H9 (cell line): ENCODE data around the gene CREB3L4. TPM values are rescaled to one million over a fixed set of nuclear protein-coding genes. Genes with fewer than 3 reads are reported as not detected.
"Not testable (repeated sequence)": the region's sequence is repeated elsewhere in the genome, so short reads cannot be mapped to it uniquely, and the experiment has no call there.

Source experiments
- DNase-seq: peaks from one replicate; pipeline ENCODE4 v3.0.0-alpha.2; 2017
- H2AFZ ChIP-seq: one replicate; pipeline ENCODE4 v1.6.1; 2013; ENCODE audit warnings: mild to moderate bottlenecking, low read length, control low read depth, moderate library complexity
- H2AK5ac ChIP-seq: 2 replicates; pipeline ENCODE4 v1.6.1; 2013; ENCODE audit warnings: low read length, control low read depth, mixed read lengths; ENCODE audit not compliant: insufficient read length
- H2BK120ac ChIP-seq: one replicate; pipeline ENCODE4 v1.6.1; 2013; ENCODE audit warnings: low read depth, mild to moderate bottlenecking, low read length, control low read depth, inconsistent platforms; ENCODE audit not compliant: poor library complexity, severe bottlenecking
- H2BK12ac ChIP-seq: 2 replicates; pipeline ENCODE4 v1.6.1; 2013; ENCODE audit warnings: low read length, control low read depth, mixed read lengths, low read depth; ENCODE audit not compliant: insufficient read length
- H2BK15ac ChIP-seq: 2 replicates; pipeline ENCODE4 v1.6.1; 2013; ENCODE audit warnings: low read depth, low read length, control low read depth
- H2BK20ac ChIP-seq: one replicate; pipeline ENCODE4 v1.6.1; 2013; ENCODE audit warnings: low read depth, mild to moderate bottlenecking, low read length, control low read depth, inconsistent platforms; ENCODE audit not compliant: poor library complexity, severe bottlenecking
- H2BK5ac ChIP-seq: 2 replicates; pipeline ENCODE4 v1.6.1; 2013; ENCODE audit warnings: low read length, control low read depth, mixed read lengths; ENCODE audit not compliant: insufficient read length
- H3K14ac ChIP-seq: 2 replicates; pipeline ENCODE4 v1.6.1; 2013; ENCODE audit warnings: low read length, control low read depth; ENCODE audit not compliant: insufficient read depth
- H3K18ac ChIP-seq: 2 replicates; pipeline ENCODE4 v1.6.1; 2013; ENCODE audit warnings: low read depth, mild to moderate bottlenecking, mixed read lengths, low read length, control low read depth; ENCODE audit not compliant: insufficient read length
- H3K23ac ChIP-seq: 2 replicates; pipeline ENCODE4 v1.6.1; 2013; ENCODE audit warnings: low read length, control low read depth, mixed read lengths, low read depth; ENCODE audit not compliant: insufficient read length
- H3K23me2 ChIP-seq: 2 replicates; pipeline ENCODE4 v1.6.1; 2013; ENCODE audit warnings: low read depth, mild to moderate bottlenecking, mixed read lengths, low read length, control low read depth; ENCODE audit not compliant: insufficient read length, poor library complexity, severe bottlenecking
- H3K27ac ChIP-seq: 2 replicates; pipeline ENCODE4 v1.5.1; 2013; ENCODE audit warnings: low read length, control low read depth, mixed read lengths, low read depth; ENCODE audit not compliant: insufficient read length
- H3K27me3 ChIP-seq: 2 replicates; pipeline ENCODE4 v1.6.1; 2013; ENCODE audit warnings: low read length, control low read depth, inconsistent platforms; ENCODE audit not compliant: insufficient read depth
- H3K4ac ChIP-seq: 2 replicates; pipeline ENCODE4 v1.6.1; 2013; ENCODE audit warnings: low read depth, mild to moderate bottlenecking, control low read depth, inconsistent platforms, low read length, moderate library complexity
- H3K4me1 ChIP-seq: 2 replicates; pipeline ENCODE4 v1.6.1; 2013; ENCODE audit warnings: low read length, control low read depth, inconsistent platforms; ENCODE audit not compliant: insufficient read depth
- H3K4me2 ChIP-seq: 2 replicates; pipeline ENCODE4 v1.6.1; 2013; ENCODE audit warnings: low read length, control low read depth, mixed read lengths; ENCODE audit not compliant: insufficient read length, insufficient read depth
- H3K56ac ChIP-seq: 2 replicates; pipeline ENCODE4 v1.6.1; 2013; ENCODE audit warnings: low read depth, mild to moderate bottlenecking, mixed read lengths, low read length, control low read depth; ENCODE audit not compliant: insufficient read length
- H3K79me1 ChIP-seq: 2 replicates; pipeline ENCODE4 v1.6.1; 2013; ENCODE audit warnings: low read depth, mild to moderate bottlenecking, moderate library complexity, low read length, control low read depth, inconsistent platforms; ENCODE audit not compliant: insufficient read depth, poor library complexity, severe bottlenecking
- H3K79me2 ChIP-seq: 2 replicates; pipeline ENCODE4 v1.6.1; 2013; ENCODE audit warnings: low read length, control low read depth, inconsistent platforms; ENCODE audit not compliant: insufficient read depth
- H3K9ac ChIP-seq: 2 replicates; pipeline ENCODE4 v1.6.1; 2013; ENCODE audit warnings: low read length, control low read depth, mixed read lengths; ENCODE audit not compliant: insufficient read length; ENCODE audit errors: extremely low read depth
- H3K9me3 ChIP-seq: one replicate; pipeline ENCODE4 v1.6.1; 2013; ENCODE audit warnings: low read depth, low read length, inconsistent platforms; ENCODE audit not compliant: control insufficient read depth
- H3T11ph ChIP-seq: one replicate; pipeline ENCODE4 v1.6.1; 2013; ENCODE audit warnings: mild to moderate bottlenecking, low read length, control low read depth, inconsistent platforms
- H4K20me1 ChIP-seq: one replicate; pipeline ENCODE4 v1.6.1; 2013; ENCODE audit not compliant: control insufficient read depth, insufficient read length, insufficient read depth
- H4K5ac ChIP-seq: 2 replicates; pipeline ENCODE4 v1.6.1; 2013; ENCODE audit warnings: low read depth, mild to moderate bottlenecking, mixed read lengths, low read length, control low read depth; ENCODE audit not compliant: insufficient read length
- H4K8ac ChIP-seq: replicated peaks from 2 replicates; pipeline ENCODE4 v1.6.1; 2013; ENCODE audit warnings: low read length, control low read depth, mixed read lengths, low read depth; ENCODE audit not compliant: insufficient read length
- H4K91ac ChIP-seq: 2 replicates; pipeline ENCODE4 v1.6.1; 2013; ENCODE audit warnings: low read depth, mild to moderate bottlenecking, moderate library complexity, mixed read lengths, low read length, control low read depth; ENCODE audit not compliant: insufficient read length
- H3K27ac Mint-ChIP-seq, 3 experiments: 2 replicates in 2 of 3; 3 replicates in 1 of 3; pipeline ENCODE4 v1.8.0; 2020 to 2021; ENCODE audit warnings: mixed read lengths in 3 of 3, mild to moderate bottlenecking in 1 of 3, moderate library complexity in 1 of 3
- H3K27me3 Mint-ChIP-seq: 2 replicates; pipeline ENCODE4 v1.8.0; 2021; ENCODE audit warnings: low read depth, mild to moderate bottlenecking, moderate library complexity, mixed read lengths
- H3K36me3 Mint-ChIP-seq, 3 experiments: 2 replicates in 2 of 3; 3 replicates in 1 of 3; pipeline ENCODE4 v1.8.0; 2020 to 2021; ENCODE audit warnings: low read depth in 3 of 3, mixed read lengths in 3 of 3; ENCODE audit not compliant: insufficient read depth in 1 of 3
- H3K4me1 Mint-ChIP-seq, 2 experiments: 2 replicates each; pipeline ENCODE4 v1.8.0; 2020; ENCODE audit warnings: mixed read lengths in 2 of 2
- H3K4me3 Mint-ChIP-seq, 2 experiments: 2 replicates in 1 of 2; 3 replicates in 1 of 2; pipeline ENCODE4 v1.8.0; 2020 to 2021; ENCODE audit warnings: mild to moderate bottlenecking in 2 of 2, mixed read lengths in 2 of 2, moderate library complexity in 1 of 2
- H3K9me3 Mint-ChIP-seq, 2 experiments: 2 replicates in 1 of 2; 3 replicates in 1 of 2; pipeline ENCODE4 v1.8.0; 2020; ENCODE audit warnings: mild to moderate bottlenecking in 2 of 2, mixed read lengths in 2 of 2, moderate library complexity in 1 of 2
- CTCF ChIP-seq: fragments of 200-600 bp; sonication (generic); conservative IDR thresholded peaks from 3 replicates; pipeline ENCODE4 v1.8.0; 2021; ENCODE audit warnings: antibody characterized with exemption, mild to moderate bottlenecking
- WGBS: extraction: QIAGEN DNeasy Blood & Tissue Kit; methylation state at CpG from one replicate; pipeline ENCODE4 v1.1.7; 2013; ENCODE audit warnings: missing lambda C conversion rate, low lambda C conversion rate, mixed read lengths; ENCODE audit not compliant: insufficient read length; ENCODE audit errors: extremely low coverage; 5-methylcytosine and 5-hydroxymethylcytosine counted together
- total RNA-seq: library from RNA; stranded (reverse); gene quantifications from 2 replicates; pipeline ENCODE4 v1.2.1, GENCODE V29; 2021

CREB3L4 gene
- total RNA-seq, 1 experiment from 2014 or later, result 27.6 TPM

GRCh38 chr1:153978274-153978909, 10.7 kb downstream of the CREB3L4 start:
- no peak overlapping the region for H2BK5ac ChIP-seq
- no peak overlapping the region for H2BK20ac ChIP-seq
- no peaks in the 10 kb centered on the region for H3K9me3 Mint-ChIP-seq
- no peak for DNase-seq
- H3K79me2 ChIP-seq, result no peaks in the 10 kb centered on the region
- TF ChIP-seq CTCF, result no peak
- H4K91ac ChIP-seq, result no peak overlapping the region
- H3K56ac ChIP-seq, result no peak overlapping the region
- no peak overlapping the region for H3K14ac ChIP-seq
- no peak overlapping the region for H3T11ph ChIP-seq
- H3K18ac ChIP-seq, result no peak overlapping the region
- H3K9me3 ChIP-seq, result no peaks in the 10 kb centered on the region
- no peaks in the 10 kb centered on the region for H3K27me3 Mint-ChIP-seq
- H2BK15ac ChIP-seq, result no peak overlapping the region
- no peaks in the 10 kb centered on the region for H4K20me1 ChIP-seq
- peaks cover 19 to 29% of the 10 kb centered on the region in 2 experiments for H3K4me1 Mint-ChIP-seq
- H3K79me1 ChIP-seq, result no peaks in the 10 kb centered on the region
- H2AK5ac ChIP-seq, result no peak overlapping the region
- H2BK120ac ChIP-seq, result no peak overlapping the region
- H3K27ac Mint-ChIP-seq, result peak overlapping the region in 1 of 3 experiments; percentile 98; a peak in 3 of 7 replicates
- peak overlapping the region; percentile 95 to 99 for H3K4me3 Mint-ChIP-seq
- H4K5ac ChIP-seq, result no peak overlapping the region
- H3K9ac ChIP-seq, result peak overlapping the region; percentile 82
- peak overlapping the region; percentile 94 for H3K4me2 ChIP-seq
- H3K27me3 ChIP-seq, result no peaks in the 10 kb centered on the region
- H3K23ac ChIP-seq, result no peak overlapping the region
- H4K8ac ChIP-seq, result no peak overlapping the region
- H3K4me1 ChIP-seq, result no peaks in the 10 kb centered on the region
- H3K36me3 Mint-ChIP-seq, result peaks cover 29 to 74% (median 59%) of the 10 kb centered on the region in 3 experiments
- no CpG with 5 or more reads among the region's 9 CpGs for WGBS
- no peak overlapping the region for H2AFZ ChIP-seq
- H3K4ac ChIP-seq, result no peak overlapping the region
- H3K23me2 ChIP-seq, result peaks cover 9% of the 10 kb centered on the region
- H3K27ac ChIP-seq, result no peak overlapping the region
- H2BK12ac ChIP-seq, result no peak overlapping the region

GRCh38 chr1:153979091-153979490, 11.4 kb downstream of the CREB3L4 start:
- not testable (repeated sequence) for H2AK5ac ChIP-seq, H3K27me3 ChIP-seq, H3T11ph ChIP-seq, H3K27me3 Mint-ChIP-seq, H3K4me2 ChIP-seq, H3K56ac ChIP-seq, H3K27ac Mint-ChIP-seq, H3K79me2 ChIP-seq, H3K14ac ChIP-seq, H2BK15ac ChIP-seq, H3K9me3 ChIP-seq, H2BK12ac ChIP-seq, H4K8ac ChIP-seq, H2BK5ac ChIP-seq, DNase-seq, H4K91ac ChIP-seq, H3K18ac ChIP-seq, H3K4ac ChIP-seq, H2BK20ac ChIP-seq, H3K9me3 Mint-ChIP-seq, H3K27ac ChIP-seq, H3K4me1 ChIP-seq, H2AFZ ChIP-seq, H2BK120ac ChIP-seq, H4K20me1 ChIP-seq, H3K9ac ChIP-seq, H4K5ac ChIP-seq, H3K23me2 ChIP-seq, H3K23ac ChIP-seq, H3K79me1 ChIP-seq
- peaks cover 19 to 27% of the 10 kb centered on the region in 2 experiments for H3K4me1 Mint-ChIP-seq
- H3K4me3 Mint-ChIP-seq, result peak overlapping the region in 1 of 2 experiments; percentile 99; a peak in 1 of 5 replicates
- peaks cover 31 to 73% (median 57%) of the 10 kb centered on the region in 3 experiments for H3K36me3 Mint-ChIP-seq
- no CpG with 5 or more reads among the region's 12 CpGs for WGBS
